GM12878 (cell line): ENCODE measurements around the gene MT3. TPM values are rescaled to one million over a fixed set of nuclear protein-coding genes. Genes with fewer than 3 reads are reported as not detected.

Experiments used
- ATAC-seq: fragments of 200-7000 bp; cut with Tn5 transposase; 3 replicates; pipeline ENCODE4 v1.9.1; 2020; ENCODE audit warnings: mild to moderate bottlenecking, moderate library complexity
- BruUV-seq: library from RNA; stranded (reverse); fragments of 400-500 nt; replicated peaks from 2 replicates; lab custom pipeline; 2021; lab: Mats Ljungman, UMichigan
- CTCF ChIA-PET: fragments of 300-600 bp; sonication (Branson Sonifier 250); formaldehyde crosslinking; extraction: SDS; loops from one replicate; lab custom pipeline; 2021; ENCODE audit warnings: inconsistent platforms; lab: Yijun Ruan, JAX
- POLR2A ChIA-PET: fragments of 350-600 bp; formaldehyde crosslinking; extraction: SDS; loops from one replicate; lab custom pipeline; 2021; ENCODE audit warnings: inconsistent platforms; lab: Charles Lee
- RAD21 ChIA-PET: fragments of 300-600 bp; sonication (Branson Sonifier 250); formaldehyde crosslinking; loops from one replicate; lab custom pipeline; 2023; ENCODE audit warnings: antibody characterized with exemption; ENCODE audit not compliant: unreplicated experiment; lab: Charles Lee
- SMC1A ChIA-PET: fragments of 300-600 bp; sonication (Branson Sonifier 250); formaldehyde crosslinking; loops from one replicate; lab custom pipeline; 2023; ENCODE audit not compliant: unreplicated experiment, uncharacterized antibody; lab: Charles Lee
- DNase-seq: peaks from one replicate; pipeline ENCODE4 v3.0.0-alpha.2; 2011; ENCODE audit warnings: low read depth, low spot score
- FAIRE-seq: peaks from 3 replicates; lab custom pipeline; 2011; peaks lifted over from hg19 to GRCh38; lab: Jason Lieb, UNC
- H2AFZ ChIP-seq: 2 replicates; pipeline ENCODE4 v1.6.0; 2011; ENCODE audit warnings: low read depth, low read length, control low read depth; ENCODE audit not compliant: control insufficient read depth
- H3K27ac ChIP-seq: 2 replicates; pipeline ENCODE4 v1.5.1; 2011; ENCODE audit warnings: control low read depth; ENCODE audit not compliant: control insufficient read depth, insufficient read depth
- H3K27me3 ChIP-seq, 2 experiments: replicated peaks in 1 of 2; 2 replicates each; pipeline versions ENCODE4 v1.6.0 to v1.6.1; 2011; ENCODE audit warnings: low read length in 1 of 2; ENCODE audit not compliant: control insufficient read depth in 2 of 2, insufficient read depth in 2 of 2
- H3K36me3 ChIP-seq, 2 experiments: 2 replicates each; pipeline ENCODE4 v1.5.1; 2011; ENCODE audit warnings: low read length in 1 of 2; ENCODE audit not compliant: control insufficient read depth in 2 of 2, insufficient read depth in 2 of 2
- H3K4me1 ChIP-seq: 2 replicates; pipeline ENCODE4 v1.6.1; 2011; ENCODE audit warnings: mild to moderate bottlenecking, low read length, moderate library complexity, mixed read lengths; ENCODE audit not compliant: control insufficient read depth, insufficient read depth
- H3K4me2 ChIP-seq: 2 replicates; pipeline ENCODE4 v1.6.0; 2011; ENCODE audit warnings: control low read depth; ENCODE audit not compliant: control insufficient read depth, insufficient read depth
- H3K4me3 ChIP-seq: fragments of 200-600 bp; sonication (generic); 2 replicates; pipeline ENCODE4 v1.5.1; 2016
- H3K79me2 ChIP-seq: 2 replicates; pipeline ENCODE4 v1.6.0; 2011; ENCODE audit warnings: low read length; ENCODE audit not compliant: control insufficient read depth, insufficient read depth
- H3K9ac ChIP-seq: 2 replicates; pipeline ENCODE4 v1.8.0; 2011; ENCODE audit warnings: low read length, control low read depth, mixed read lengths; ENCODE audit not compliant: control insufficient read depth, insufficient read depth
- H3K9me3 ChIP-seq: replicated peaks from 3 replicates; pipeline ENCODE4 v1.5.1; 2011; ENCODE audit warnings: mild to moderate bottlenecking, low read length; ENCODE audit not compliant: control insufficient read depth, insufficient read depth
- H4K20me1 ChIP-seq: 2 replicates; pipeline ENCODE4 v1.6.0; 2011; ENCODE audit not compliant: control insufficient read depth, insufficient read depth
- BACH1 ChIP-seq: fragments of 450-650 bp; IDR thresholded peaks from 2 replicates; pipeline ENCODE4 v1.6.1; 2017; ENCODE audit warnings: mild to moderate bottlenecking, borderline replicate concordance
- IRF4 ChIP-seq: IDR thresholded peaks from 2 replicates; pipeline ENCODE4 v1.6.1; 2011; ENCODE audit warnings: low read depth, low read length
- PAX5 ChIP-seq: IDR thresholded peaks from 2 replicates; pipeline ENCODE4 v1.6.1; 2011; ENCODE audit warnings: low read depth, low read length, borderline replicate concordance
- PML ChIP-seq: IDR thresholded peaks from 2 replicates; pipeline ENCODE4 v1.6.1; 2012; ENCODE audit warnings: low read length, inconsistent platforms
- POU2F2 ChIP-seq: IDR thresholded peaks from 3 replicates; pipeline ENCODE4 v1.6.1; 2011; ENCODE audit warnings: low read depth, mild to moderate bottlenecking, low read length, borderline replicate concordance
- RELA ChIP-seq: fragments of 450-650 bp; IDR thresholded peaks from 2 replicates; pipeline ENCODE4 v1.8.0; 2014; ENCODE audit warnings: borderline replicate concordance; ENCODE audit not compliant: partially characterized antibody
- SP1 ChIP-seq: IDR thresholded peaks from one replicate; pipeline ENCODE4 v1.6.1; 2011; ENCODE audit warnings: low read depth, low read length
- SREBF1 ChIP-seq: IDR thresholded peaks from 2 replicates; pipeline ENCODE4 v1.6.1; 2012; ENCODE audit warnings: mild to moderate bottlenecking, low read length
- WGBS: methylation state at CpG from one replicate; pipeline ENCODE4 v1.1.6; 2016; ENCODE audit warnings: low lambda C conversion rate; ENCODE audit not compliant: insufficient replicate concordance, insufficient coverage; ENCODE audit errors: missing lambda C conversion rate; 5-methylcytosine and 5-hydroxymethylcytosine counted together
- in situ Hi-C: fragments of 300-500 bp; cut with MboI; formaldehyde crosslinking; loops from 9 replicates; pipeline ENCODE4 v1.14.3; 2018; ENCODE audit warnings: mixed read lengths
- intact Hi-C: fragments of 100-400 bp; cut with micrococcal nuclease; formaldehyde crosslinking; loops from one replicate; pipeline ENCODE4 v1.14.2; 2022; ENCODE audit not compliant: unreplicated experiment
- polyA plus RNA-seq, 11 experiments: library from polyadenylated mRNA; depleted of rRNA in 4 of 11; unstranded in 6 of 11; stranded (reverse) in 5 of 11; fragments of >200 nt; fragmentation: Nextera tagmentation in 4 of 11; fragmentation: Illumina TruSeq in 1 of 11; extraction: Ambion mirVana in 4 of 11; extraction: Trizol in 1 of 11; gene quantifications; 1 replicate in 1 of 11; 2 replicates in 10 of 11; pipeline versions ENCODE4 v1.2.1 to v1.2.3, GENCODE V29; 2011 to 2016; ENCODE audit warnings: inconsistent platforms in 2 of 11, missing spikeins in 2 of 11, low read depth in 1 of 11
- total RNA-seq, 4 experiments: library from RNA; depleted of rRNA in 3 of 4; stranded (reverse); fragments of >200 nt in 3 of 4; fragmentation: Illumina TruSeq in 1 of 4; extraction: Trizol in 1 of 4; gene quantifications; 2 replicates each; pipeline versions ENCODE4 v1.2.1 to v1.2.3, GENCODE V29; 2013 to 2021
- TF ChIP-seq, protein P1 (sequence below): fragments of 450-650 bp; formaldehyde crosslinking; IDR thresholded peaks from 2 replicates; pipeline ENCODE4 v1.4.0; 2020; ENCODE audit warnings: mild to moderate bottlenecking, moderate library complexity
- TF ChIP-seq, protein P2 (sequence below): IDR thresholded peaks from 2 replicates; pipeline ENCODE4 v1.6.1; 2012; ENCODE audit warnings: low read depth, low read length, improper control_type of control experiment

MT3 gene
- total and polyA plus RNA-seq, 10 of the 15 experiments (the other 5 are each of a cell fraction or from before 2014, with no cell fraction given): 0.41 TPM; not detected in 9

DNA sequence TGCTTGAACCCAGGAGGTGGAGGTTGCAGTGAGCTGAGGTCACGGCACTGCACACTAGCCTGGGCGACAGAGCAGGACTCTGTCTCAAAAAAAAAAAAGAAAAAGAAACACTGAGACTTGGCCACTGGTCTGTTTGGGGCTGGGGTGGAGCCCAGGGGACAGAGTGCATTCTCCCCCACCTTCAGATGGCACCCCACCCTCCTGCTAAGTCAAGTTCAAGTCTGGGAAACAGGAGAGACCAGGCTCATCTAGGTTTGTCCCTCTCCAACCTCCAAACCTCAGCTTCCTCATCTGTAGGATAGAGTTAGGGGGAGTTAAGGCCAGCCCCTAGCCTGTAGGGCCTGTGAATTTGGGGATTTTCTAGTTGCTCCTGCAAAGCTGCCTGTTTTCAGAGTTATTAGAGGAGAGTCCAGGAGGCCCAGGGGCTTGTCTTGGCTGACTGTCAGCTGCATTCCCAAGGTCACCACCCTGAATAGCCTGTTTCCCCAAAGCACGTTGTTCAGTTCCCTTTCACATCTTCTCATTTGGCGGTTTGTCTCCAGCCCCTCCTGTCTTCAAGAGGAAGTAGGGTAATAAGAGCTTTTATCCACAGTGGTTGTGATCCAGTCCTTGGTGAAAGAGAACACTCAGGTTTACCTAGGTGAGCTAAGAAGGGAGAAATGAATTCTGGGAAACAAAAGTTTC, 2.2 kb downstream of the MT3 start:
- Histone ChIP-seq H3K4me3 (no peak overlapping the region), H3K4me2 (no peak overlapping the region), H3K27ac (no peak overlapping the region), H2AFZ (no peak overlapping the region), H4K20me1 (no peaks in the 10 kb centered on the region), H3K79me2 (no peaks in the 10 kb centered on the region), H3K27me3 (peaks cover 9 to 13% of the 10 kb centered on the region in 2 experiments), H3K36me3 (no peaks in the 10 kb centered on the region), H3K9ac (no peak overlapping the region), H3K4me1 (no peaks in the 10 kb centered on the region; the same call in 1 of the 2 replicates), H3K9me3 (peaks cover 3% of the 10 kb centered on the region; the same call in 2 of the 3 replicates)
- ChIA-PET RAD21 (interaction anchor here (1.0 to 2.0 kb wide), 4 partner anchors 9 to 117 kb away, joined by 3 to 5 read pairs (median 4); no protein-coding TSS in a partner anchor), SMC1A (interaction anchor here (0.7 to 1.8 kb wide), 5 partner anchors 9 to 117 kb away, joined by 3 to 5 read pairs (median 4); no protein-coding TSS in a partner anchor), CTCF (interaction anchor here (0.8 to 1.6 kb wide), 6 partner anchors 9 to 111 kb away, joined by 3 to 8 read pairs (median 4); no protein-coding TSS in a partner anchor), POLR2A (no interaction called here)
- no peak for ATAC-seq
- BruUV-seq: no TSS peak
- no peak for FAIRE-seq
- TF ChIP-seq PAX5: no peak
- no peak for TF ChIP-seq POU2F2
- TF ChIP-seq, protein P1, sequence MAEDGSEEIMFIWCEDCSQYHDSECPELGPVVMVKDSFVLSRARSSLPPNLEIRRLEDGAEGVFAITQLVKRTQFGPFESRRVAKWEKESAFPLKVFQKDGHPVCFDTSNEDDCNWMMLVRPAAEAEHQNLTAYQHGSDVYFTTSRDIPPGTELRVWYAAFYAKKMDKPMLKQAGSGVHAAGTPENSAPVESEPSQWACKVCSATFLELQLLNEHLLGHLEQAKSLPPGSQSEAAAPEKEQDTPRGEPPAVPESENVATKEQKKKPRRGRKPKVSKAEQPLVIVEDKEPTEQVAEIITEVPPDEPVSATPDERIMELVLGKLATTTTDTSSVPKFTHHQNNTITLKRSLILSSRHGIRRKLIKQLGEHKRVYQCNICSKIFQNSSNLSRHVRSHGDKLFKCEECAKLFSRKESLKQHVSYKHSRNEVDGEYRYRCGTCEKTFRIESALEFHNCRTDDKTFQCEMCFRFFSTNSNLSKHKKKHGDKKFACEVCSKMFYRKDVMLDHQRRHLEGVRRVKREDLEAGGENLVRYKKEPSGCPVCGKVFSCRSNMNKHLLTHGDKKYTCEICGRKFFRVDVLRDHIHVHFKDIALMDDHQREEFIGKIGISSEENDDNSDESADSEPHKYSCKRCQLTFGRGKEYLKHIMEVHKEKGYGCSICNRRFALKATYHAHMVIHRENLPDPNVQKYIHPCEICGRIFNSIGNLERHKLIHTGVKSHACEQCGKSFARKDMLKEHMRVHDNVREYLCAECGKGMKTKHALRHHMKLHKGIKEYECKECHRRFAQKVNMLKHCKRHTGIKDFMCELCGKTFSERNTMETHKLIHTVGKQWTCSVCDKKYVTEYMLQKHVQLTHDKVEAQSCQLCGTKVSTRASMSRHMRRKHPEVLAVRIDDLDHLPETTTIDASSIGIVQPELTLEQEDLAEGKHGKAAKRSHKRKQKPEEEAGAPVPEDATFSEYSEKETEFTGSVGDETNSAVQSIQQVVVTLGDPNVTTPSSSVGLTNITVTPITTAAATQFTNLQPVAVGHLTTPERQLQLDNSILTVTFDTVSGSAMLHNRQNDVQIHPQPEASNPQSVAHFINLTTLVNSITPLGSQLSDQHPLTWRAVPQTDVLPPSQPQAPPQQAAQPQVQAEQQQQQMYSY (CRISPR knock-in tag): no peak
- no peak for TF ChIP-seq PML
- TF ChIP-seq, protein P2, sequence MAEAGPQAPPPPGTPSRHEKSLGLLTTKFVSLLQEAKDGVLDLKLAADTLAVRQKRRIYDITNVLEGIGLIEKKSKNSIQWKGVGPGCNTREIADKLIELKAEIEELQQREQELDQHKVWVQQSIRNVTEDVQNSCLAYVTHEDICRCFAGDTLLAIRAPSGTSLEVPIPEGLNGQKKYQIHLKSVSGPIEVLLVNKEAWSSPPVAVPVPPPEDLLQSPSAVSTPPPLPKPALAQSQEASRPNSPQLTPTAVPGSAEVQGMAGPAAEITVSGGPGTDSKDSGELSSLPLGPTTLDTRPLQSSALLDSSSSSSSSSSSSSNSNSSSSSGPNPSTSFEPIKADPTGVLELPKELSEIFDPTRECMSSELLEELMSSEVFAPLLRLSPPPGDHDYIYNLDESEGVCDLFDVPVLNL: no peak
- no peak for TF ChIP-seq SREBF1
- no peak for TF ChIP-seq SP1
- TF ChIP-seq RELA: no peak
- no peak for TF ChIP-seq BACH1
- no peak for TF ChIP-seq IRF4
- DNase-seq: no peak
- in situ Hi-C loops (no loop called here), intact Hi-C loops (no loop called here)
- 41% methylated on average over 4 of the region's 4 CpGs for WGBS
